ENCODE measurements around the gene EPHA8. TPM values are rescaled to one million over a fixed set of nuclear protein-coding genes. Genes with fewer than 3 reads are reported as not detected.
A peak's percentile ranks its signal among the peaks of the same experiment; 100 is the strongest.

The EPHA8 gene
- total RNA-seq, 1 donor from 2014 or later: not detected

GRCh38 chr1:22645931-22646330 is 82.6 kb downstream of the EPHA8 start:
- Histone ChIP-seq H3K36me3 (no peaks in the 10 kb centered on the region), H2AFZ (replicated peaks) (no peak overlapping the region), H3K4me1 (no peaks in the 10 kb centered on the region), H3K4me2 (no peak overlapping the region), H3K4me3 (no peak overlapping the region), H3K27me3 (no peaks in the 10 kb centered on the region), H3K9ac (no peak overlapping the region), H4K20me1 (ENCODE audit: low read depth) (no peaks in the 10 kb centered on the region), H3K79me2 (ENCODE audit: low read depth) (no peaks in the 10 kb centered on the region), H3K27ac (no peak overlapping the region), H3K9me3 (ENCODE audit: low read depth) (no peaks in the 10 kb centered on the region), H3F3A (ENCODE audit: low read depth) (peaks cover 8% of the 10 kb centered on the region)
- no peaks in the 10 kb centered on the region for H3K36me3 Mint-ChIP-seq
- H3K27me3 Mint-ChIP-seq (ENCODE audit: insufficient read depth, low read depth): peaks cover 14% of the 10 kb centered on the region
- H3K4me1 Mint-ChIP-seq: peaks cover 4% of the 10 kb centered on the region
- H3K27ac Mint-ChIP-seq: no peak overlapping the region
- TF ChIP-seq EZH2phosphoT487 (IDR thresholded peaks at IDR 0.05): no peak
- no peak for TF ChIP-seq EZH2 (IDR thresholded peaks at IDR 0.05)
- no peak for TF ChIP-seq CTCF (IDR thresholded peaks at IDR 0.05)
- H3K4me3 Mint-ChIP-seq: no peak overlapping the region
- no peak for DNase-seq (ENCODE audit: low spot score)
- no peaks in the 10 kb centered on the region for H3K9me3 Mint-ChIP-seq

GRCh38 chr1:22646384-22646783 is 83.1 kb downstream of the EPHA8 start:
- no peak overlapping the region for H2AFZ ChIP-seq (replicated peaks)
- no peak for DNase-seq (ENCODE audit: low spot score)
- Mint-ChIP-seq H3K27ac (no peak overlapping the region), H3K4me3 (no peak overlapping the region), H3K4me1 (no peaks in the 10 kb centered on the region), H3K27me3 (ENCODE audit: insufficient read depth, low read depth) (peaks cover 14% of the 10 kb centered on the region), H3K9me3 (no peaks in the 10 kb centered on the region), H3K36me3 (no peaks in the 10 kb centered on the region)
- no peak overlapping the region for H3K4me3 ChIP-seq
- H3K36me3 ChIP-seq: no peaks in the 10 kb centered on the region
- no peak for TF ChIP-seq EZH2phosphoT487 (IDR thresholded peaks at IDR 0.05)
- TF ChIP-seq CTCF (IDR thresholded peaks at IDR 0.05): no peak
- TF ChIP-seq EZH2 (IDR thresholded peaks at IDR 0.05): no peak
- H3K9me3 ChIP-seq (ENCODE audit: low read depth): no peaks in the 10 kb centered on the region
- H3K79me2 ChIP-seq (ENCODE audit: low read depth): no peaks in the 10 kb centered on the region
- no peak overlapping the region for H3K9ac ChIP-seq
- H4K20me1 ChIP-seq (ENCODE audit: low read depth): no peaks in the 10 kb centered on the region
- H3F3A ChIP-seq (ENCODE audit: low read depth): peaks cover 8% of the 10 kb centered on the region
- H3K4me2 ChIP-seq: no peak overlapping the region
- no peaks in the 10 kb centered on the region for H3K27me3 ChIP-seq
- no peaks in the 10 kb centered on the region for H3K4me1 ChIP-seq
- H3K27ac ChIP-seq: no peak overlapping the region

- Histone ChIP-seq H3K4me3 (no peak overlapping the region), H3K79me2 (ENCODE audit: low read depth) (no peaks in the 10 kb centered on the region), H3K27me3 (no peaks in the 10 kb centered on the region), H3K9ac (no peak overlapping the region), H3K9me3 (ENCODE audit: low read depth) (no peaks in the 10 kb centered on the region), H3K36me3 (no peaks in the 10 kb centered on the region), H2AFZ (replicated peaks) (no peak overlapping the region), H4K20me1 (ENCODE audit: low read depth) (no peaks in the 10 kb centered on the region), H3F3A (ENCODE audit: low read depth) (peaks cover 8% of the 10 kb centered on the region), H3K4me2 (no peak overlapping the region), H3K27ac (no peak overlapping the region), H3K4me1 (no peaks in the 10 kb centered on the region)
- peaks cover 11% of the 10 kb centered on the region for H3K27me3 Mint-ChIP-seq (ENCODE audit: insufficient read depth, low read depth)
- no peak overlapping the region for H3K4me3 Mint-ChIP-seq
- no peak for DNase-seq (ENCODE audit: low spot score)
- peaks cover 18% of the 10 kb centered on the region for H3K4me1 Mint-ChIP-seq
- H3K27ac Mint-ChIP-seq: peak overlapping the region; percentile 11
- no peaks in the 10 kb centered on the region for H3K36me3 Mint-ChIP-seq
- H3K9me3 Mint-ChIP-seq: no peaks in the 10 kb centered on the region
- no peak for TF ChIP-seq EZH2 (IDR thresholded peaks at IDR 0.05)
- TF ChIP-seq EZH2phosphoT487 (IDR thresholded peaks at IDR 0.05): no peak
- TF ChIP-seq CTCF (IDR thresholded peaks at IDR 0.05): no peak
Measured at GRCh38 chr1:22650089-22650693, 86.9 kb downstream of the EPHA8 start.
